Mammary epithelial cell (primary cell): Measurements from ENCODE around the gene AKIP1.

Experiments
- EZH2 ChIP-seq: IDR thresholded peaks from 2 replicates; pipeline ENCODE4 v1.6.1; 2012; ENCODE audit warnings: low read length, inconsistent platforms, borderline replicate concordance
- TF ChIP-seq, protein P1 (sequence below), 2 donors: IDR thresholded peaks in 1 of 2; conservative IDR thresholded peaks in 1 of 2; 2 replicates each; pipeline ENCODE4 v1.5.1; 2011 to 2012; ENCODE audit warnings: inconsistent platforms in 2 of 2, low read length in 2 of 2, mild to moderate bottlenecking in 2 of 2, control low read depth in 1 of 2, low read depth in 1 of 2; ENCODE audit not compliant: insufficient read depth in 1 of 2; ENCODE audit errors: extremely low read depth in 1 of 2

DNA sequence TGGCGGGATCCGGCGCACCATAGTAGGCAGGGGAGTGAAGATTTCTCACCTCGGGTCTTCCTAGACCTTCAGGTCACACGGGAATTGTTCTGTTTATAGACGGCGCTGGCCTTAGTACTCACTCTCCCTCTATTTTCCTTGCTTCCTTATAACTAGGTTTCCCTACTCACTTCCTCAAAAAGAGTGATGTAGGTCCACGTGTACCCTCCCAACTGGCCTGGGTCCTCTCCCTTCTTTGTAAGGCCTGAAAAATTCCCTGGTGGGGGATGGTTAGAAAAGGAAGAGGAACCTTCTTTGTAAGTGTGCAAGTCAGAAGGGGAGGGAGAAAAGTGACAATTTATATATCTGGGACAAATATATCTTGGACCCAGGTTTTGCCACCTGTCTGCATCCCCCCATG is 56.2 kb downstream of the AKIP1 start:
- TF ChIP-seq, protein P1, sequence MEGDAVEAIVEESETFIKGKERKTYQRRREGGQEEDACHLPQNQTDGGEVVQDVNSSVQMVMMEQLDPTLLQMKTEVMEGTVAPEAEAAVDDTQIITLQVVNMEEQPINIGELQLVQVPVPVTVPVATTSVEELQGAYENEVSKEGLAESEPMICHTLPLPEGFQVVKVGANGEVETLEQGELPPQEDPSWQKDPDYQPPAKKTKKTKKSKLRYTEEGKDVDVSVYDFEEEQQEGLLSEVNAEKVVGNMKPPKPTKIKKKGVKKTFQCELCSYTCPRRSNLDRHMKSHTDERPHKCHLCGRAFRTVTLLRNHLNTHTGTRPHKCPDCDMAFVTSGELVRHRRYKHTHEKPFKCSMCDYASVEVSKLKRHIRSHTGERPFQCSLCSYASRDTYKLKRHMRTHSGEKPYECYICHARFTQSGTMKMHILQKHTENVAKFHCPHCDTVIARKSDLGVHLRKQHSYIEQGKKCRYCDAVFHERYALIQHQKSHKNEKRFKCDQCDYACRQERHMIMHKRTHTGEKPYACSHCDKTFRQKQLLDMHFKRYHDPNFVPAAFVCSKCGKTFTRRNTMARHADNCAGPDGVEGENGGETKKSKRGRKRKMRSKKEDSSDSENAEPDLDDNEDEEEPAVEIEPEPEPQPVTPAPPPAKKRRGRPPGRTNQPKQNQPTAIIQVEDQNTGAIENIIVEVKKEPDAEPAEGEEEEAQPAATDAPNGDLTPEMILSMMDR (conservative IDR thresholded peaks at IDR 0.05 in 1 of 2, IDR thresholded peaks at IDR 0.05 in 1 of 2; ENCODE audit: extremely low read depth in 1 of 2, insufficient read depth in 1 of 2, low read depth in 1 of 2, low read length in 2 of 2), result no peak
- no peak for TF ChIP-seq EZH2
